Stimulated activated CD4-positive, alpha-beta T cell treated with anti-CD3 and anti-CD28 coated beads, TNF-alpha, amount 100 ng/mL, for 24 hours (primary cell): ENCODE results near the gene TAS2R42.

Experiments
- DNase-seq, 3 experiments: peaks; one replicate each; pipeline ENCODE4 v3.0.0-alpha.2; 2020; ENCODE audit warnings: low read depth in 3 of 3

TAS2R42 gene

GRCh38 chr12:11144297-11144696 lies 42.4 kb downstream of the TAS2R42 start:
- no peak for DNase-seq

- DNase-seq = no peak
Observed at GRCh38 chr12:11143352-11143751, 43.4 kb downstream of the TAS2R42 start.

- DNase-seq = no peak
Observed at GRCh38 chr12:11136075-11136474, 50.7 kb downstream of the TAS2R42 start.
